ENCODE data around the gene TRIM60.

GRCh38 chr4:165060938-165061337, 29.1 kb downstream of the TRIM60 start:
- no peak for TF ChIP-seq CTCF (IDR thresholded peaks at IDR 0.05)
- no peak for TF ChIP-seq POLR2AphosphoS5 (IDR thresholded peaks at IDR 0.05)
- TF ChIP-seq POLR2A (IDR thresholded peaks at IDR 0.05): no peak
- no peak for TF ChIP-seq EP300 (IDR thresholded peaks at IDR 0.05)

Data from sigmoid colon (tissue), 4 donors.